Skeletal muscle tissue (tissue), 4 donors: ENCODE measurements around the gene APOBEC3C. TPM values are rescaled to one million over a fixed set of nuclear protein-coding genes. Genes with fewer than 3 reads are reported as not detected.
A peak's percentile ranks its signal among the peaks of the same experiment; 100 is the strongest.

Source experiments
- H3K27ac ChIP-seq: one replicate; pipeline ENCODE4 v1.7.0; 2013; ENCODE audit warnings: mild to moderate bottlenecking, low read depth, low read length, inconsistent platforms
- H3K27me3 ChIP-seq, 3 donors: one replicate each; pipeline ENCODE4 v1.7.0; 2013; ENCODE audit warnings: low read length in 3 of 3; ENCODE audit not compliant: control insufficient read depth in 3 of 3, insufficient read depth in 3 of 3
- H3K36me3 ChIP-seq, 3 donors: one replicate each; pipeline ENCODE4 v1.7.0; 2013; ENCODE audit warnings: low read length in 3 of 3; ENCODE audit not compliant: control insufficient read depth in 3 of 3, insufficient read depth in 3 of 3
- H3K4me1 ChIP-seq, 3 donors: one replicate each; pipeline ENCODE4 v1.7.0; 2013; ENCODE audit warnings: low read length in 3 of 3, mild to moderate bottlenecking in 3 of 3; ENCODE audit not compliant: control insufficient read depth in 3 of 3, insufficient read depth in 3 of 3
- H3K4me3 ChIP-seq, 3 donors: one replicate each; pipeline ENCODE4 v1.7.0; 2013; ENCODE audit warnings: low read length in 3 of 3
- H3K9ac ChIP-seq, 3 donors: one replicate each; pipeline ENCODE4 v1.7.0; 2013; ENCODE audit warnings: low read length in 3 of 3, mild to moderate bottlenecking in 3 of 3, moderate library complexity in 2 of 3, low read depth in 1 of 3
- H3K9me3 ChIP-seq, 3 donors: one replicate each; pipeline ENCODE4 v1.7.0; 2013; ENCODE audit warnings: low read length in 3 of 3; ENCODE audit not compliant: control insufficient read depth in 3 of 3
- total RNA-seq: library from RNA; depleted of rRNA; stranded (reverse); fragments of >200 nt; gene quantifications from one replicate; pipeline ENCODE4 v1.2.3, GENCODE V29; 2014
- donor health status: Osteomylitis.

APOBEC3C gene
- 1.6 TPM for total RNA-seq

GRCh38 chr22:39013942-39014722, at the start of gene APOBEC3C:
TSS of gene APOBEC3C (plus strand) at chr22:39014257. CDS start at chr22:39014363, 106 bp downstream.
- no peaks in the 10 kb centered on the region for H3K4me1 ChIP-seq
- peak within 1 kb of the TSS; percentile 25 for H3K27ac ChIP-seq
- peak within 1 kb of the TSS; percentile 52 to 60 (median 57) for H3K4me3 ChIP-seq
- H3K27me3 ChIP-seq, result no peaks in the 10 kb centered on the region
- H3K9ac ChIP-seq, result peak within 1 kb of the TSS in 2 of 3 donors; percentile 25 to 56
- H3K9me3 ChIP-seq, result no peaks in the 10 kb centered on the region
- no peaks in the 10 kb centered on the region for H3K36me3 ChIP-seq

DNA sequence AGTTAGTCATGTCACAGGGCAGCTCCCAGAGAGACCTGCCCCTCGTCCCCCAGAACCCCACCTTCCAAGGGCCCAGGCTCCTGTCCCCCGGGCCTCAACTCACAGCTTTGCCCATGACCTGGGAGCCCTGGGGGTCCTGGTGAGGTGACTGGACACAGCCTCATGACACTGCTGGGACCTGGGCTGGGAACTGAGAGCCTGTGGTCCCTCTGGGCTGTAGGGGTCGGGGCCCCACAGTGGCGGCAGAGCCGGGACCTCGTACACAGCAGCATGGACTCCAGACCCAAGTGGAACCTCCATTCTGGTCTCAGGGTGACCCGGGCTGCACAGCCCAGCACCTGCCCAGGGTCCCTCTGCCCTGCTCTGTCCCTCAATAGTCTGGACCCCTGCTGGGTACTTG, 49.8 kb upstream of the APOBEC3C start:
- no peak overlapping the region for H3K27ac ChIP-seq
- no peak overlapping the region for H3K9ac ChIP-seq
- no peak overlapping the region for H3K4me3 ChIP-seq
- H3K27me3 ChIP-seq, result peaks cover 8 to 49% (median 48%) of the 10 kb centered on the region in 3 donors
- H3K4me1 ChIP-seq, result no peaks in the 10 kb centered on the region
- H3K9me3 ChIP-seq, result no peaks in the 10 kb centered on the region
- no peaks in the 10 kb centered on the region for H3K36me3 ChIP-seq

- Histone ChIP-seq H3K4me3 (no peak overlapping the region), H3K27ac (no peak overlapping the region), H3K27me3 (peaks cover 8 to 50% (median 50%) of the 10 kb centered on the region in 3 donors), H3K36me3 (no peaks in the 10 kb centered on the region), H3K9ac (no peak overlapping the region), H3K9me3 (no peaks in the 10 kb centered on the region), H3K4me1 (no peaks in the 10 kb centered on the region)
Observed at GRCh38 chr22:38964989-38965388, 49.1 kb upstream of the APOBEC3C start.

GRCh38 chr22:38965614-38966379, 48.3 kb upstream of the APOBEC3C start:
- peaks cover 8 to 55% (median 54%) of the 10 kb centered on the region in 3 donors for H3K27me3 ChIP-seq
- no peaks in the 10 kb centered on the region for H3K4me1 ChIP-seq
- H3K27ac ChIP-seq, result no peak overlapping the region

DNA sequence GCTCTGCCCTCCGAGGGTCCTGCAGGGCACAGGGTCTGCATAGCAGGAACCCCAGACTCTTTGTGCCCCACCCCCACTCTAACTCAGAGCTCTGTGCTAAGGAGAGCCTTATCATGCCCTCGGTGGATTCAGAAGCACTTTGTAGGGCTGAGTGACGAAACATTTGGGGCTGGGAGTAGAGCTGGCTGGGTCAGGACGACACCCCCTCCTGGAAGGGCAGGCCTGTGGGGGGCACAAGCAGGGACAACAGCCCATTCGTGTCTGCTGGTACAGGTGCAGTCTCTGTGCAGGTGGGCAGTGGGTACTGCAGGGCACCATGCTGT, 47.7 kb upstream of the APOBEC3C start:
- no peaks in the 10 kb centered on the region for H3K36me3 ChIP-seq
- H3K9me3 ChIP-seq, result no peaks in the 10 kb centered on the region
- no peak overlapping the region for H3K27ac ChIP-seq
- H3K4me3 ChIP-seq, result no peak overlapping the region
- no peak overlapping the region for H3K9ac ChIP-seq
- H3K27me3 ChIP-seq, result peaks cover 8 to 60% (median 58%) of the 10 kb centered on the region in 3 donors
- H3K4me1 ChIP-seq, result no peaks in the 10 kb centered on the region

More at GRCh38 chr22:38965614-38966379, 48.3 kb upstream of the APOBEC3C start:
- Histone ChIP-seq H3K9me3 (no peaks in the 10 kb centered on the region), H3K4me3 (no peak overlapping the region), H3K36me3 (no peaks in the 10 kb centered on the region), H3K9ac (no peak overlapping the region)

DNA sequence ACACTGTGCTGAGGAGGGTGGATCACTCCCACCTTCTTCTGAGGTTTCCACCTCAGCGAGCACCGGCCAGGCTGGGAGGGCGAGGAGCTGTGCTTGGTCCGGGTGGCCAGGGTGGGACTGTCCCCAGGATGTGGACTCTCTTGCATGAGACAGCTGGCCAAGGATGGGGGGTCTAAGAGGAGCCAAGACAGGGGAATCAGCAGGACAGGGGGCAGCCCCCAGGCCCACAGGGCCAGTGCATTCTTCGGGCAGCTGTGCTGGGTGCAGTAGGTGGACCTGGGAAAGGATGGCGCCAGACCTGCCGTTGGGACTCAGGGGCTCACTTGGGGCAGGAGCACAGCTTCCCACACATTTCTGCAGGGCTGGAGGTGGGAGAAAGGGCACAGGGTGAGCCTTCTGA, 47.1 kb upstream of the APOBEC3C start:
- no peaks in the 10 kb centered on the region for H3K4me1 ChIP-seq
- H3K4me3 ChIP-seq, result no peak overlapping the region
- H3K9ac ChIP-seq, result no peak overlapping the region
- H3K36me3 ChIP-seq, result no peaks in the 10 kb centered on the region
- H3K27me3 ChIP-seq, result peaks cover 8 to 61% (median 59%) of the 10 kb centered on the region in 3 donors
- H3K9me3 ChIP-seq, result no peaks in the 10 kb centered on the region
- no peak overlapping the region for H3K27ac ChIP-seq

DNA sequence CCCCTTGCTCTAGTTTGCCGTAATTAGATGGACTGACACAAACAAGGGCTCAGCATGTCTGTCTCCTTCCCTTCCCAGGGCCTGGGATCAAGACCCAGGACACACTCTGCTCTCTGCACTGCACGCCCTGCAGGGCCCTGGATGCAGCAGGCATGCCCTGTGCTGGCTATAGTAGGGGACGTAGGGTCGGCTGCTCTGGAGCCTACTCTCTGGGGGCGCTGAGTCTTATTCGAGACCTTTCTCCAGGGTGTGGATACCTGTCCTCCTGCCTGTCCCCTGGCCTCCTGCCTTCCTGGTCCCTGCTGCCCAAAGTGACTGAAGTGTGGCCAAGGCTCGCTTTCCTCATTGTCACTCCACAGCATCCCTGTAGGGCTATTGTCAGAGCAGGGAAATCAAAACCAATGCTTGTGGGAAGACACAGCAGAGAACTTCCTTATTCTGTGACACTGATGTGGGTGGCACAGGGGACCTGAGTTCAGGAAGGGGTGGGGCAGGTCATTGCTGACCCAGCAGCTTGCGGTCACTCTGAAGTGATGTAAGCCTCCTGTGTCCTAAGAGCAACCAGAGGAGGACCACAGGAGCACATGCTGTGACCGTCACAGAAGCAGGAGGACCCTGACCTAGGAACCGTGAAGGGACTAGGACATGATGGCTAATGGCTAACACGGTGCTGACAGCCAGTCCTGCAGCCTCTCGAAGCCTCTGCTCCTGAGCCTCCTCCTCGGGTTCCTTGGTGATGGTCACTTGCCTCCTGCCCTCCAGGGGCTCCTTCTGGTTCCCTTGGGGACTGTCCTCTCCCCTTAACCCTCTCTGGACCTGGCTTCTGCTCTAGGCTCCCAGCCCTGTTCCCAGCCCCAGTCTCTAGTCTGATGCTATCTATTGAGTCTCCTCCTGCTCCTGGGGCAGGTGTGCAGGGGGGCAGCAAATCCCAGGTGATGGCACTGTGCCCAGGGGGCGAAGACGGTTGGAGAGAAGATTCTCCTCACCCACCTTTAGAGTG, 46.3 kb upstream of the APOBEC3C start:
- no peaks in the 10 kb centered on the region for H3K36me3 ChIP-seq
- H3K4me3 ChIP-seq, result no peak overlapping the region
- H3K9me3 ChIP-seq, result no peaks in the 10 kb centered on the region
- H3K27me3 ChIP-seq, result peaks cover 8 to 61% (median 59%) of the 10 kb centered on the region in 3 donors
- H3K27ac ChIP-seq, result no peak overlapping the region
- no peak overlapping the region for H3K9ac ChIP-seq
- no peaks in the 10 kb centered on the region for H3K4me1 ChIP-seq

DNA sequence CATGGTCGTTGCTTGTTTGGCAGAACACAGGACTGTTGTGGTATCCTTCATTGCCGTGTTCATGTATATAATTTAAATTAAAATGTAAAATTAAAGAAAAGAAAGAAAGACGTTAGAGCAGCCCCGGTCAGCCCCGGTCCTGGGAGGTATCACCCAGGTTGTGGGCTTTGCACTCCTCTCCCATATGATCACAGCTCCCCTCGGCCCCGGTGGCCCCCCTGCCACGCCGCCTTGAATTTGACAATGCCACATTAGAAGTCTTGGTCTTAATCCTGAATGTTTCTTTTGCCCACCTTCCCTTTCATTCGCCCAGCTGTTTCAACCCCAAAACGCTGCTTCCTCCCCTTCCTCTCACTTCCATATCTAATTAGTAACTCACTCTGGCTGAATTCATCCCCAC, 45.3 kb upstream of the APOBEC3C start:
- Histone ChIP-seq H3K9ac (no peak overlapping the region), H3K4me1 (no peaks in the 10 kb centered on the region), H3K9me3 (no peaks in the 10 kb centered on the region), H3K27ac (no peak overlapping the region), H3K27me3 (peaks cover 13 to 67% (median 64%) of the 10 kb centered on the region in 3 donors), H3K36me3 (no peaks in the 10 kb centered on the region), H3K4me3 (no peak overlapping the region)

DNA sequence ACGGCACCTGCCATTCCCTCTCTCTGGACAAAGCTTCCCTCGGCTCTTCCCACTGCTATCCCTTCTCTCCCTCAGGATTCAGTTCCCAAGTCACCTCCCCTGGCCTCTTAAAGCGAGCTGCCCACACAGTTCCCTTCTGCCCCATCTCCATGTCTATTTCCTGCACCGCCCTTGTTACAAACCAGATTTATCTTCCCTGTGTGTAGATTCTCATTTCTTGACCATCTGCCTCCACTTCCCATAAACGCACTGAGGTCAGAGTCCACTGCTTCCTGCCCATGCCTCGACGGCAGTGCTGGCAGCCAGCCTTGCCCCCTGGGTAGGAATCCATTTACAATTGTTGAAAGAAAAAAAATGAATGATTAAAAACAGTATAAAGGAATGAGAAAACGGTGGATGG, 43.5 kb upstream of the APOBEC3C start:
- Histone ChIP-seq H3K36me3 (no peaks in the 10 kb centered on the region), H3K9ac (no peak overlapping the region), H3K4me3 (no peak overlapping the region), H3K4me1 (no peaks in the 10 kb centered on the region), H3K9me3 (no peaks in the 10 kb centered on the region), H3K27me3 (peaks cover 13 to 60% (median 57%) of the 10 kb centered on the region in 3 donors), H3K27ac (no peak overlapping the region)
